ENCODE data around the gene LIPC. TPM values are rescaled to one million over a fixed set of nuclear protein-coding genes. Genes with fewer than 3 reads are reported as not detected.

The LIPC gene
- total and polyA plus RNA-seq, 7 donors = 0.36 to 3.0 (median 0.83) TPM; not detected in 2

- no peak overlapping the region for H3K27ac ChIP-seq
- no peaks in the 10 kb centered on the region for H3K36me3 ChIP-seq
- intact Hi-C loops (cut with DNase I) = no loop called here
- peaks cover 0 to 9% (median 2%) of the 10 kb centered on the region in 4 donors for H3K4me1 ChIP-seq
- TF ChIP-seq EP300 (IDR thresholded peaks at IDR 0.05) = no peak
- no peak for TF ChIP-seq POLR2A (IDR thresholded peaks at IDR 0.05)
- no peak for TF ChIP-seq CTCF (IDR thresholded peaks at IDR 0.05)
- no peak for TF ChIP-seq POLR2AphosphoS5 (IDR thresholded peaks at IDR 0.05)
- H3K4me3 ChIP-seq = no peak overlapping the region
- no peak for DNase-seq
- no peaks in the 10 kb centered on the region for H3K9me3 ChIP-seq
- 94 to 97% methylated on average over 4 of the region's 4 CpGs for WGBS, 2 donors
- H3K27me3 ChIP-seq = no peaks in the 10 kb centered on the region
Observed at GRCh38 chr15:58501636-58502188, 69.9 kb downstream of the LIPC start.

- peaks cover 0 to 9% (median 2%) of the 10 kb centered on the region in 4 donors for H3K4me1 ChIP-seq
- no peaks in the 10 kb centered on the region for H3K27me3 ChIP-seq
- H3K36me3 ChIP-seq = no peaks in the 10 kb centered on the region
- 94 to 95% methylated on average over 6 of the region's 6 CpGs for WGBS, 2 donors
- no peak for DNase-seq
- H3K4me3 ChIP-seq = no peak overlapping the region
- intact Hi-C loops (cut with DNase I) = no loop called here
- no peak for TF ChIP-seq CTCF (IDR thresholded peaks at IDR 0.05)
- no peak for TF ChIP-seq POLR2A (IDR thresholded peaks at IDR 0.05)
- no peak for TF ChIP-seq EP300 (IDR thresholded peaks at IDR 0.05)
- TF ChIP-seq POLR2AphosphoS5 (IDR thresholded peaks at IDR 0.05) = no peak
- H3K27ac ChIP-seq = no peak overlapping the region
- H3K9me3 ChIP-seq = no peaks in the 10 kb centered on the region
Observed at GRCh38 chr15:58503139-58504027, 71.6 kb downstream of the LIPC start.

GRCh38 chr15:58504674-58505234 lies 73.0 kb downstream of the LIPC start:
- TF ChIP-seq EP300 (IDR thresholded peaks at IDR 0.05) = no peak
- no peak for TF ChIP-seq CTCF (IDR thresholded peaks at IDR 0.05)
- no peak for TF ChIP-seq POLR2A (IDR thresholded peaks at IDR 0.05)
- no peak for TF ChIP-seq POLR2AphosphoS5 (IDR thresholded peaks at IDR 0.05)
- no peak overlapping the region for H3K27ac ChIP-seq
- no peaks in the 10 kb centered on the region for H3K36me3 ChIP-seq
- no peaks in the 10 kb centered on the region for H3K4me1 ChIP-seq
- H3K4me3 ChIP-seq = no peak overlapping the region
- H3K9me3 ChIP-seq = no peaks in the 10 kb centered on the region
- no peaks in the 10 kb centered on the region for H3K27me3 ChIP-seq
- intact Hi-C loops (cut with DNase I) = no loop called here
- no peak for DNase-seq
- WGBS, 2 donors = 94 to 95% methylated on average over 6 of the region's 6 CpGs

- Histone ChIP-seq H3K4me1 (no peaks in the 10 kb centered on the region), H3K27me3 (no peaks in the 10 kb centered on the region), H3K4me3 (no peak overlapping the region), H3K9me3 (no peaks in the 10 kb centered on the region), H3K27ac (no peak overlapping the region), H3K36me3 (no peaks in the 10 kb centered on the region)
- no peak for DNase-seq
- TF ChIP-seq POLR2A (IDR thresholded peaks at IDR 0.05) (no peak), POLR2AphosphoS5 (IDR thresholded peaks at IDR 0.05) (no peak), EP300 (IDR thresholded peaks at IDR 0.05) (no peak), CTCF (IDR thresholded peaks at IDR 0.05) (no peak)
- intact Hi-C loops (cut with DNase I) = no loop called here
- 93 to 94% methylated on average over 7 of the region's 7 CpGs for WGBS, 2 donors
Observed at GRCh38 chr15:58505581-58505980, 73.8 kb downstream of the LIPC start.

Measured in sigmoid colon (tissue), 7 donors.